HepG2 (cell line): ENCODE results near the gene STK11. TPM values are rescaled to one million over a fixed set of nuclear protein-coding genes. Genes with fewer than 3 reads are reported as not detected.

ENCODE experiments used
- ATAC-seq: fragments of 200-7000 bp; cut with Tn5 transposase; 3 replicates; pipeline ENCODE4 v1.9.1; 2020; ENCODE audit warnings: mild to moderate bottlenecking, moderate library complexity
- BruUV-seq: library from RNA; stranded (reverse); fragments of 400-500 nt; replicated peaks from 2 replicates; lab custom pipeline; 2021; lab: Mats Ljungman, UMichigan
- CTCF ChIA-PET: fragments of 300-600 bp; formaldehyde crosslinking; extraction: SDS; loops from one replicate; lab custom pipeline; 2021; ENCODE audit warnings: low total read pairs, inconsistent platforms, low intra/inter-chr PET ratio; lab: Yijun Ruan, JAX
- POLR2A ChIA-PET: fragments of 350-600 bp; sonication (Branson Sonifier 250); formaldehyde crosslinking; loops from one replicate; lab custom pipeline; 2020; ENCODE audit warnings: antibody characterized with exemption, inconsistent platforms; lab: Yijun Ruan, JAX
- DNase-seq: peaks from one replicate; pipeline ENCODE4 v3.0.0-alpha.2; 2015; ENCODE audit warnings: low spot score
- FAIRE-seq: peaks from 3 replicates; lab custom pipeline; 2011; peaks lifted over from hg19 to GRCh38; lab: Jason Lieb, UNC
- H2AFZ ChIP-seq: one replicate; pipeline ENCODE4 v1.6.1; 2011; ENCODE audit warnings: low read length, inconsistent platforms
- H3K27ac ChIP-seq: fragments of 300-600 bp; 3 replicates; pipeline ENCODE4 v1.8.0; 2011; ENCODE audit warnings: mixed run types, mild to moderate bottlenecking, mixed read lengths, low read length, inconsistent platforms; ENCODE audit not compliant: insufficient read depth; ENCODE audit errors: extremely low read length
- H3K27me3 ChIP-seq, 2 experiments: fragments of 200-600 bp in 1 of 2; 2 replicates in 1 of 2; 3 replicates in 1 of 2; pipeline versions ENCODE4 v1.6.0 to v1.8.0; 2011; ENCODE audit warnings: low read length in 2 of 2, mild to moderate bottlenecking in 2 of 2, moderate library complexity in 2 of 2, inconsistent platforms in 1 of 2; ENCODE audit not compliant: insufficient read depth in 2 of 2, control insufficient read depth in 1 of 2
- H3K36me3 ChIP-seq, 2 experiments: fragments of 200-600 bp in 1 of 2; replicated peaks in 1 of 2; 2 replicates in 1 of 2; 3 replicates in 1 of 2; pipeline versions ENCODE4 v1.5.1 to v1.8.0; 2011; ENCODE audit warnings: low read length in 2 of 2, inconsistent platforms in 1 of 2; ENCODE audit not compliant: insufficient read depth in 2 of 2, control insufficient read depth in 1 of 2
- H3K4me1 ChIP-seq: 2 replicates; pipeline ENCODE4 v1.5.1; 2012; ENCODE audit warnings: low read length, inconsistent platforms; ENCODE audit not compliant: insufficient read depth
- H3K4me2 ChIP-seq: 2 replicates; pipeline ENCODE4 v1.6.0; 2011; ENCODE audit warnings: low read depth, low read length, inconsistent platforms
- H3K4me3 ChIP-seq, 3 experiments: fragments of 200-600 bp in 1 of 3; sonication (generic), shearing (Covaris generic) in 1 of 3; replicated peaks in 1 of 3; 2 replicates each; pipeline ENCODE4 v1.5.1; 2011 to 2016; ENCODE audit warnings: low read length in 3 of 3, inconsistent platforms in 2 of 3, low read depth in 2 of 3, mild to moderate bottlenecking in 2 of 3, control low read depth in 1 of 3, mixed read lengths in 1 of 3; ENCODE audit not compliant: insufficient read depth in 1 of 3
- H3K79me2 ChIP-seq: one replicate; pipeline ENCODE4 v1.6.1; 2011; ENCODE audit warnings: low read length, inconsistent platforms; ENCODE audit not compliant: insufficient read depth
- H3K9ac ChIP-seq: 2 replicates; pipeline ENCODE4 v1.6.0; 2011; ENCODE audit warnings: mild to moderate bottlenecking, low read depth, low read length, inconsistent platforms; ENCODE audit not compliant: insufficient read depth
- H3K9me3 ChIP-seq: 2 replicates; pipeline ENCODE4 v1.5.1; 2012; ENCODE audit warnings: mild to moderate bottlenecking, low read length
- H4K20me1 ChIP-seq: 2 replicates; pipeline ENCODE4 v1.6.0; 2011; ENCODE audit warnings: inconsistent platforms, mild to moderate bottlenecking, low read length, moderate library complexity; ENCODE audit not compliant: insufficient read depth
- BHLHE40 ChIP-seq: IDR thresholded peaks from 2 replicates; pipeline ENCODE4 v1.6.1; 2011; ENCODE audit warnings: low read length, improper control_type of control experiment
- CHCHD3 ChIP-seq: sonication (generic); formaldehyde crosslinking; IDR thresholded peaks from 2 replicates; pipeline ENCODE4 v1.8.0; 2022; ENCODE audit warnings: mild to moderate bottlenecking, missing genetic modification reagents, moderate library complexity
- KDM5A ChIP-seq: fragments of 200-600 bp; sonication (generic); IDR thresholded peaks from 2 replicates; pipeline ENCODE4 v1.7.0; 2018; ENCODE audit warnings: antibody characterized with exemption, mild to moderate bottlenecking, low read length, borderline replicate concordance
- MAFF ChIP-seq: IDR thresholded peaks from 2 replicates; pipeline ENCODE4 v1.6.1; 2011; ENCODE audit warnings: low read depth, low read length, improper control_type of control experiment
- MTF2 ChIP-seq: sonication (generic); formaldehyde crosslinking; IDR thresholded peaks from 2 replicates; pipeline ENCODE4 v1.5.0; 2020; ENCODE audit warnings: missing genetic modification reagents, borderline replicate concordance
- MYC ChIP-seq: sonication (generic); formaldehyde crosslinking; IDR thresholded peaks from 2 replicates; pipeline ENCODE4 v1.9.0; 2021; ENCODE audit warnings: missing genetic modification reagents, borderline replicate concordance
- POLR2AphosphoS5 ChIP-seq: IDR thresholded peaks from 2 replicates; pipeline ENCODE4 v1.6.1; 2012; ENCODE audit warnings: low read depth, low read length
- SIN3A ChIP-seq: IDR thresholded peaks from 2 replicates; pipeline ENCODE4 v1.6.1; 2011; ENCODE audit warnings: low read depth, mild to moderate bottlenecking, control low read depth, low read length, borderline replicate concordance
- TARDBP ChIP-seq: sonication (generic); formaldehyde crosslinking; IDR thresholded peaks from 2 replicates; pipeline ENCODE4 v1.8.0; 2022; ENCODE audit warnings: mild to moderate bottlenecking, missing genetic modification reagents
- TFDP1 ChIP-seq: IDR thresholded peaks from 2 replicates; pipeline ENCODE4 v1.6.1; 2016; ENCODE audit warnings: missing compliant biosample characterization, missing genetic modification reagents, borderline replicate concordance
- ZBTB8A ChIP-seq: sonication (generic); formaldehyde crosslinking; IDR thresholded peaks from 2 replicates; pipeline ENCODE4 v1.4.0; 2020; ENCODE audit warnings: mild to moderate bottlenecking, low read depth, missing genetic modification reagents, borderline replicate concordance
- ZIK1 ChIP-seq: sonication (generic); formaldehyde crosslinking; IDR thresholded peaks from 2 replicates; pipeline ENCODE4 v1.5.0; 2020; ENCODE audit warnings: mild to moderate bottlenecking, low read depth, missing genetic modification reagents, borderline replicate concordance
- ZNF138 ChIP-seq: sonication (generic); formaldehyde crosslinking; IDR thresholded peaks from 2 replicates; pipeline ENCODE4 v1.5.0; 2020; ENCODE audit warnings: mild to moderate bottlenecking, low read depth, missing genetic modification reagents
- ZNF264 ChIP-seq: sonication (generic); formaldehyde crosslinking; IDR thresholded peaks from 2 replicates; pipeline ENCODE4 v1.4.0; 2020; ENCODE audit warnings: missing genetic modification reagents
- ZNF296 ChIP-seq: sonication (generic); formaldehyde crosslinking; conservative IDR thresholded peaks from 2 replicates; pipeline ENCODE4 v1.5.0; 2020; ENCODE audit warnings: mild to moderate bottlenecking, missing genetic modification reagents
- ZNF441 ChIP-seq: sonication (generic); formaldehyde crosslinking; IDR thresholded peaks from 2 replicates; pipeline ENCODE4 v1.7.0; 2021; ENCODE audit warnings: missing genetic modification reagents, borderline replicate concordance
- ZNF652 ChIP-seq: IDR thresholded peaks from 2 replicates; pipeline ENCODE4 v1.6.1; 2016; ENCODE audit warnings: low read depth, borderline replicate concordance
- ZNF790 ChIP-seq: sonication (generic); formaldehyde crosslinking; IDR thresholded peaks from 2 replicates; pipeline ENCODE4 v1.8.0; 2022; ENCODE audit warnings: missing genetic modification reagents, mild to moderate bottlenecking, borderline replicate concordance
- WGBS: methylation state at CpG from one replicate; pipeline ENCODE4 v1.1.6; 2017; ENCODE audit warnings: low lambda C conversion rate; 5-methylcytosine and 5-hydroxymethylcytosine counted together
- in situ Hi-C: cut with HindIII; loops from 2 replicates; pipeline ENCODE4 v1.10.0; 2017; ENCODE audit warnings: low pct_unique_long_range_greater_than_20kb; ENCODE audit not compliant: extremely low pct_ligation_motif_present
- intact Hi-C: fragments of 100-400 bp; cut with micrococcal nuclease; formaldehyde crosslinking; loops from one replicate; pipeline ENCODE4 v1.10.0; 2022; ENCODE audit not compliant: unreplicated experiment
- polyA plus RNA-seq, 8 experiments: library from polyadenylated mRNA; depleted of rRNA in 3 of 8; stranded (reverse) in 7 of 8; unstranded in 1 of 8; fragments of >200 nt; fragmentation: Illumina TruSeq in 4 of 8; extraction: Trizol in 4 of 8; gene quantifications; 2 replicates each; pipeline versions ENCODE4 v1.2.1 to v1.2.3, GENCODE V29; 2011 to 2016; ENCODE audit warnings: low read depth in 4 of 8, missing spikeins in 1 of 8, mixed read lengths in 1 of 8; ENCODE audit not compliant: insufficient read depth in 1 of 8
- total RNA-seq, 5 experiments: library from RNA; depleted of rRNA; stranded (reverse); fragments of >200 nt; fragmentation: Illumina TruSeq; extraction: Trizol; gene quantifications; 2 replicates each; pipeline ENCODE4 v1.2.3, GENCODE V29; 2016; ENCODE audit warnings: low read depth in 1 of 5
- TF ChIP-seq, protein P1 (sequence below): sonication (generic); formaldehyde crosslinking; IDR thresholded peaks from 2 replicates; pipeline ENCODE4 v1.5.0; 2020; ENCODE audit warnings: missing genetic modification reagents

The STK11 gene
- total and polyA plus RNA-seq, 2 of the 13 experiments (the other 11 are each of a cell fraction or from before 2014, with no cell fraction given), result 27.5 to 43.6 TPM

GRCh38 chr19:1265615-1266128 lies 60.1 kb downstream of the STK11 start:
- Histone ChIP-seq H3K9ac (peak overlapping the region; percentile 73), H3K4me3 (peak overlapping the region; percentile 67 to 90 (median 72)), H3K79me2 (peaks cover 18% of the 10 kb centered on the region), H3K27ac (peak overlapping the region; percentile 82), H3K36me3 (peaks cover 0 to 2% of the 10 kb centered on the region in 2 experiments; a peak in 1 of 5 replicates), H2AFZ (no peak overlapping the region), H3K27me3 (no peaks in the 10 kb centered on the region), H3K4me2 (peak overlapping the region; percentile 92), H4K20me1 (peaks cover 12% of the 10 kb centered on the region; the same call in 1 of the 2 replicates), H3K4me1 (peaks cover 67% of the 10 kb centered on the region), H3K9me3 (no peaks in the 10 kb centered on the region)
- in situ Hi-C loops (no loop called here), intact Hi-C loops (loop anchor here (1.0 kb wide), 1 partner anchor 19 kb away; no protein-coding TSS in a partner anchor)
- no peak for DNase-seq
- WGBS, result 2% methylated on average over 6 of the region's 28 CpGs
- no peak for FAIRE-seq
- TF ChIP-seq ZIK1 (CRISPR knock-in tag) (0 out of 2 replicates have a peak, but pooled peaks have one; percentile 21), ZNF790 (CRISPR knock-in tag) (peak; percentile 27; the same call in 1 of the 2 replicates), ZNF264 (CRISPR knock-in tag) (0 out of 2 replicates have a peak, but pooled peaks have one; percentile 3), ZNF296 (peak; percentile 10; the same call in 1 of the 2 replicates), MAFF (peak; percentile 5; the same call in 1 of the 2 replicates), SIN3A (0 out of 2 replicates have a peak, but pooled peaks have one; percentile 54), MTF2 (CRISPR knock-in tag) (0 out of 2 replicates have a peak, but pooled peaks have one; percentile 32), CHCHD3 (0 out of 2 replicates have a peak, but pooled peaks have one; percentile 16), ZBTB8A (CRISPR knock-in tag) (0 out of 2 replicates have a peak, but pooled peaks have one; percentile 26), ZNF652 (peak; percentile 92), ZNF441 (CRISPR knock-in tag) (no peak), TFDP1 (CRISPR knock-in tag) (0 out of 2 replicates have a peak, but pooled peaks have one; percentile 2), ZNF138 (CRISPR knock-in tag) (peak; percentile 52; the same call in 1 of the 2 replicates), TARDBP (CRISPR knock-in tag) (0 out of 2 replicates have a peak, but pooled peaks have one; percentile 3), KDM5A (no peak), MYC (CRISPR knock-in tag) (no peak), POLR2AphosphoS5 (no peak), BHLHE40 (peak; percentile 50)
- TF ChIP-seq, protein P1, sequence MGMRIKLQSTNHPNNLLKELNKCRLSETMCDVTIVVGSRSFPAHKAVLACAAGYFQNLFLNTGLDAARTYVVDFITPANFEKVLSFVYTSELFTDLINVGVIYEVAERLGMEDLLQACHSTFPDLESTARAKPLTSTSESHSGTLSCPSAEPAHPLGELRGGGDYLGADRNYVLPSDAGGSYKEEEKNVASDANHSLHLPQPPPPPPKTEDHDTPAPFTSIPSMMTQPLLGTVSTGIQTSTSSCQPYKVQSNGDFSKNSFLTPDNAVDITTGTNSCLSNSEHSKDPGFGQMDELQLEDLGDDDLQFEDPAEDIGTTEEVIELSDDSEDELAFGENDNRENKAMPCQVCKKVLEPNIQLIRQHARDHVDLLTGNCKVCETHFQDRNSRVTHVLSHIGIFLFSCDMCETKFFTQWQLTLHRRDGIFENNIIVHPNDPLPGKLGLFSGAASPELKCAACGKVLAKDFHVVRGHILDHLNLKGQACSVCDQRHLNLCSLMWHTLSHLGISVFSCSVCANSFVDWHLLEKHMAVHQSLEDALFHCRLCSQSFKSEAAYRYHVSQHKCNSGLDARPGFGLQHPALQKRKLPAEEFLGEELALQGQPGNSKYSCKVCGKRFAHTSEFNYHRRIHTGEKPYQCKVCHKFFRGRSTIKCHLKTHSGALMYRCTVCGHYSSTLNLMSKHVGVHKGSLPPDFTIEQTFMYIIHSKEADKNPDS (CRISPR knock-in tag), result 0 out of 2 replicates have a peak, but pooled peaks have one; percentile 17
- CTCF ChIA-PET, result interaction anchor here (3.8 kb wide), 1 partner anchor 22 kb away, joined by 60 read pairs; no protein-coding TSS in a partner anchor
- ATAC-seq, result peak; percentile 1
- BruUV-seq, result no TSS peak
- POLR2A ChIA-PET, result interaction anchor here (0.6 to 12.8 kb wide), 5 partner anchors 8 to 237 kb away, joined by 3 to 668 read pairs (median 24); partner anchors contain the start of genes ATP5F1D, FAM174C and MIDN
